Measurements from ENCODE around the gene PRR19.

PRR19 gene

GRCh38 chr19:42353341-42354015 lies 51.5 kb downstream of the PRR19 start:
- DNase-seq, result no peak
- intact Hi-C loops (cut with DNase I), result no loop called here

GRCh38 chr19:42355896-42356295 lies 54.0 kb downstream of the PRR19 start:
- intact Hi-C loops (cut with DNase I), result no loop called here
- DNase-seq, result no peak

GRCh38 chr19:42356686-42357085 lies 54.8 kb downstream of the PRR19 start:
- no peak for DNase-seq
- intact Hi-C loops (cut with DNase I), result no loop called here

- no peak for DNase-seq
- intact Hi-C loops (cut with DNase I), result no loop called here
Observed at GRCh38 chr19:42357290-42357689, 55.4 kb downstream of the PRR19 start.
